Vagina (tissue), 2 donors: Measurements from ENCODE around the gene NPAS2.

Experiments used
- POLR2A ChIP-seq, 2 donors: fragments of 450-650 bp; IDR thresholded peaks; one replicate each; pipeline ENCODE4 v1.6.1; 2017; ENCODE audit warnings: antibody characterized with exemption in 2 of 2, mild to moderate bottlenecking in 2 of 2, moderate library complexity in 2 of 2
- POLR2AphosphoS5 ChIP-seq, 2 donors: sonication (generic); formaldehyde crosslinking; IDR thresholded peaks; one replicate each; pipeline ENCODE4 v1.9.0; 2017; ENCODE audit warnings: antibody characterized with exemption in 2 of 2, mild to moderate bottlenecking in 2 of 2, low read depth in 1 of 2; ENCODE audit not compliant: insufficient read depth in 1 of 2
- TF ChIP-seq, protein P1 (sequence below), 3 experiments: fragments of 450-650 bp in 2 of 3; fragments of 200-600 bp in 1 of 3; sonication (generic) in 1 of 3; IDR thresholded peaks; one replicate each; pipeline ENCODE4 v1.5.1; 2017 to 2019; ENCODE audit warnings: antibody characterized with exemption in 3 of 3, mild to moderate bottlenecking in 2 of 3, moderate library complexity in 2 of 3

DNA sequence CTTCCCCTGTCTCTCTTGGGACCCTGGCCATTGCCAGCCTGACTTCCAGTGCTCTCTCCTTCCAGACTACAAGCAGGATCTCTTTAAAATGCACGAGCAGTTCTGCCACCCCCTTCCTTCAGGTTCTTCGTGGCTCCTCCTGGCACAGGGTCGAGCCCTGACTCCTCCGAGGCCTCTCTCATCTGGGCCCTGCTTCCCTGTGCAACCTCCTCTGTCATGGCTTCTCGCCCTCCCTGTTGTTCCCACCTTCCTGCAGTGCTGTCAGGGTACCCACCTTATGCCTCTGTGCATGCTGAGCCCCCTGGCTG is 125.4 kb downstream of the NPAS2 start:
- TF ChIP-seq, protein P1, sequence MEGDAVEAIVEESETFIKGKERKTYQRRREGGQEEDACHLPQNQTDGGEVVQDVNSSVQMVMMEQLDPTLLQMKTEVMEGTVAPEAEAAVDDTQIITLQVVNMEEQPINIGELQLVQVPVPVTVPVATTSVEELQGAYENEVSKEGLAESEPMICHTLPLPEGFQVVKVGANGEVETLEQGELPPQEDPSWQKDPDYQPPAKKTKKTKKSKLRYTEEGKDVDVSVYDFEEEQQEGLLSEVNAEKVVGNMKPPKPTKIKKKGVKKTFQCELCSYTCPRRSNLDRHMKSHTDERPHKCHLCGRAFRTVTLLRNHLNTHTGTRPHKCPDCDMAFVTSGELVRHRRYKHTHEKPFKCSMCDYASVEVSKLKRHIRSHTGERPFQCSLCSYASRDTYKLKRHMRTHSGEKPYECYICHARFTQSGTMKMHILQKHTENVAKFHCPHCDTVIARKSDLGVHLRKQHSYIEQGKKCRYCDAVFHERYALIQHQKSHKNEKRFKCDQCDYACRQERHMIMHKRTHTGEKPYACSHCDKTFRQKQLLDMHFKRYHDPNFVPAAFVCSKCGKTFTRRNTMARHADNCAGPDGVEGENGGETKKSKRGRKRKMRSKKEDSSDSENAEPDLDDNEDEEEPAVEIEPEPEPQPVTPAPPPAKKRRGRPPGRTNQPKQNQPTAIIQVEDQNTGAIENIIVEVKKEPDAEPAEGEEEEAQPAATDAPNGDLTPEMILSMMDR (IDR thresholded peaks at IDR 0.05), result no peak
- TF ChIP-seq POLR2A (IDR thresholded peaks at IDR 0.05) (no peak), POLR2AphosphoS5 (IDR thresholded peaks at IDR 0.05; ENCODE audit: insufficient read depth in 1 of 2, low read depth in 1 of 2) (no peak)
